ENCODE data around the gene DTHD1. TPM values are rescaled to one million over a fixed set of nuclear protein-coding genes. Genes with fewer than 3 reads are reported as not detected.

The DTHD1 gene
- total and polyA plus RNA-seq, 5 donors from 2014 or later, result 0.09 to 3.3 (median 0.24) TPM; not detected in 1

DNA sequence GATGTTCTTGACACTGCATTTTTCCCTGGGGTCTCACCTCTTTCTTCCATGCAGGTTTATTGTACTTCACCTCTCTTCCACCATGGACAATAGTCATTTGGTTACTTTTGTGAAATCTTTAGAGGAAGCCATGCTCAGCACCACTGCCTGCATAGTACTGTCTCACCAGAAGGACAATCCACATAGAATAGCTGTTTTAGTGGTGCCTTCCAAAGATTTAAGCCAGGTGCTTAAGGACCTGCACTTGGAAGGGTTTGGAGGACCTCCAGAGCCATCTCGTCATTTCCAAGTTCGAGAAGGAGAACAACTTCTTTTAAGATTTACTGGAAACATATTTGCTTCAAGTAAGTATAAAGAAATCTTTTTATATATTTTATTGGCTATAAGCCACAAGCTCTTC is 26.7 kb downstream of the DTHD1 start:
- Histone ChIP-seq H3K4me3 (ENCODE audit: low read depth, low read length) (no peak overlapping the region), H3K27ac (ENCODE audit: insufficient read depth, low read length, poor library complexity, severe bottlenecking) (no peak overlapping the region), H3K4me1 (ENCODE audit: control insufficient read depth, insufficient read depth, low read length, poor library complexity, severe bottlenecking) (peaks cover 13% of the 10 kb centered on the region), H3K9me3 (ENCODE audit: control insufficient read depth in 2 of 2, low read length in 2 of 2) (no peaks in the 10 kb centered on the region), H3K36me3 (ENCODE audit: control insufficient read depth, insufficient read depth, low read length) (no peaks in the 10 kb centered on the region), H3K27me3 (ENCODE audit: control insufficient read depth, insufficient read depth, low read length) (no peaks in the 10 kb centered on the region)
- ATAC-seq (ENCODE audit: low read depth in 2 of 2) (no peak), DNase-seq (no peak)
- no peaks in the 10 kb centered on the region for H3K36me3 Mint-ChIP-seq
- peaks cover 0 to 3% (median 1%) of the 10 kb centered on the region in 7 donors for H3K9me3 Mint-ChIP-seq
- no peak overlapping the region for H3K27ac Mint-ChIP-seq
- no peak overlapping the region for H3K4me3 Mint-ChIP-seq
- peaks cover 5% of the 10 kb centered on the region for H3K27me3 Mint-ChIP-seq
- H3K4me1 Mint-ChIP-seq, result peaks cover 5 to 17% (median 14%) of the 10 kb centered on the region in 4 donors

- peaks cover 0 to 17% (median 14%) of the 10 kb centered on the region in 4 donors for H3K4me1 Mint-ChIP-seq
- peaks cover 0 to 7% (median 0%) of the 10 kb centered on the region in 7 donors for H3K9me3 Mint-ChIP-seq
- Histone ChIP-seq H3K9me3 (ENCODE audit: control insufficient read depth in 2 of 2, low read length in 2 of 2) (no peaks in the 10 kb centered on the region), H3K27me3 (ENCODE audit: control insufficient read depth, insufficient read depth, low read length) (no peaks in the 10 kb centered on the region), H3K36me3 (ENCODE audit: control insufficient read depth, insufficient read depth, low read length) (no peaks in the 10 kb centered on the region), H3K27ac (ENCODE audit: insufficient read depth, low read length, poor library complexity, severe bottlenecking) (no peak overlapping the region), H3K4me1 (ENCODE audit: control insufficient read depth, insufficient read depth, low read length, poor library complexity, severe bottlenecking) (peaks cover 13% of the 10 kb centered on the region), H3K4me3 (ENCODE audit: low read depth, low read length) (peak overlapping the region; percentile 56)
- H3K27me3 Mint-ChIP-seq, result peaks cover 5% of the 10 kb centered on the region
- no peak overlapping the region for H3K27ac Mint-ChIP-seq
- H3K36me3 Mint-ChIP-seq, result no peaks in the 10 kb centered on the region
- ATAC-seq (ENCODE audit: low read depth in 2 of 2), result no peak
- no peak for DNase-seq
- H3K4me3 Mint-ChIP-seq, result peak overlapping the region in 1 of 4 donors; percentile 33
These were observed 28.8 kb downstream of the DTHD1 start for GRCh38 chr4:36310216-36310615.

- Histone ChIP-seq H3K9me3 (ENCODE audit: control insufficient read depth in 2 of 2, low read length in 2 of 2) (no peaks in the 10 kb centered on the region), H3K4me1 (ENCODE audit: control insufficient read depth, insufficient read depth, low read length, poor library complexity, severe bottlenecking) (peaks cover 13% of the 10 kb centered on the region), H3K27me3 (ENCODE audit: control insufficient read depth, insufficient read depth, low read length) (no peaks in the 10 kb centered on the region), H3K4me3 (ENCODE audit: low read depth, low read length) (peak overlapping the region; percentile 56), H3K36me3 (ENCODE audit: control insufficient read depth, insufficient read depth, low read length) (no peaks in the 10 kb centered on the region), H3K27ac (ENCODE audit: insufficient read depth, low read length, poor library complexity, severe bottlenecking) (no peak overlapping the region)
- peak in 1 of 3 donors; percentile 53 for DNase-seq
- H3K36me3 Mint-ChIP-seq, result no peaks in the 10 kb centered on the region
- H3K27me3 Mint-ChIP-seq, result peaks cover 5% of the 10 kb centered on the region
- H3K4me1 Mint-ChIP-seq, result peaks cover 0 to 17% (median 14%) of the 10 kb centered on the region in 4 donors
- no peak overlapping the region for H3K27ac Mint-ChIP-seq
- H3K4me3 Mint-ChIP-seq, result peak overlapping the region in 2 of 4 donors; percentile 44 to 56
- H3K9me3 Mint-ChIP-seq, result peaks cover 0 to 7% (median 0%) of the 10 kb centered on the region in 7 donors
- peak; percentile 37 to 39 for ATAC-seq (ENCODE audit: low read depth in 2 of 2)
These were observed 29.4 kb downstream of the DTHD1 start for GRCh38 chr4:36310793-36311192.

DNA sequence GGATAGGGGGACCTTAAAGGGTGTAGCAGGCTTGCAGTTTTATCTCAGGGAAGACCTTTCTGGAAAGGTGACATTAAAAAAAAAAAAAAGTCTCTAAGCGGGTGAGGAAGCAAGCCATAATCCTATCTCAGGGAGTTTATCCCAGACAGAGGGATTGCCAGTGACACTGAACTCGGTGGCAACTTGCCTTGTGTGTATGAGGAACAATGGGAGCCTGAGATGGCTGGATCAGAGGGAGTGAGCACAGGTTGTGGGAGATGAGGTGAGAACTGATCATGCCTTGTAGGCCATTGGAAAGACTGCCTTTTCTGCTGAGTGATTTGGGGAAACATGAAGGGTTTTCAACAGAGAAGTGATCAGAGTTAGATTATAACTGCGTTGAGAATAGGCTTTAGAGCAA is 31.1 kb downstream of the DTHD1 start:
- no peak overlapping the region for H3K27ac Mint-ChIP-seq
- Histone ChIP-seq H3K27me3 (ENCODE audit: control insufficient read depth, insufficient read depth, low read length) (no peaks in the 10 kb centered on the region), H3K36me3 (ENCODE audit: control insufficient read depth, insufficient read depth, low read length) (no peaks in the 10 kb centered on the region), H3K4me1 (ENCODE audit: control insufficient read depth, insufficient read depth, low read length, poor library complexity, severe bottlenecking) (peaks cover 13% of the 10 kb centered on the region), H3K9me3 (ENCODE audit: control insufficient read depth in 2 of 2, low read length in 2 of 2) (no peaks in the 10 kb centered on the region), H3K27ac (ENCODE audit: insufficient read depth, low read length, poor library complexity, severe bottlenecking) (no peak overlapping the region), H3K4me3 (ENCODE audit: low read depth, low read length) (no peak overlapping the region)
- no peak overlapping the region for H3K4me3 Mint-ChIP-seq
- ATAC-seq (ENCODE audit: low read depth in 2 of 2) (no peak), DNase-seq (no peak)
- peaks cover 0 to 17% (median 14%) of the 10 kb centered on the region in 4 donors for H3K4me1 Mint-ChIP-seq
- peaks cover 5% of the 10 kb centered on the region for H3K27me3 Mint-ChIP-seq
- peaks cover 0 to 7% (median 0%) of the 10 kb centered on the region in 7 donors for H3K9me3 Mint-ChIP-seq
- H3K36me3 Mint-ChIP-seq, result no peaks in the 10 kb centered on the region

DNA sequence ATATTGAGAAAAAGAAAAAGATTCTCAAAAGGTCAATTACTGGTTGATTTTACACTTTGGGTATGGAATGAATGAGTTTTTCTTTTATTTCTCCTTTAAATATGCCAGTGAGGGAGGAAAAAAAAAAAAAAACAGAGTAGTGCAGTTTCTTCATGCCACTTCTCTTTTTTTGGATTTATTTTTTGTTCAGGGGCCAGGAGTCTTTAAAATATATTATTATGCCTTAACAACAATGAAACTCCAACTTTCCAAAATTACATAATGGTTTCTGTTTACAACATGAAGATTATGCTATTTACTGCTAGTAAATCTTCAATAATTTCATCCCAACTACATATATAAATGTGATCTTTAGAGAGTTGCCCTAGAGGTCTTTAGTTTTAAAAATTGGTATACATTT is 31.9 kb downstream of the DTHD1 start:
- Mint-ChIP-seq H3K36me3 (no peaks in the 10 kb centered on the region), H3K4me1 (peaks cover 0 to 21% (median 14%) of the 10 kb centered on the region in 4 donors), H3K27me3 (peaks cover 5% of the 10 kb centered on the region), H3K9me3 (peaks cover 0 to 4% (median 0%) of the 10 kb centered on the region in 7 donors), H3K4me3 (peak overlapping the region in 1 of 4 donors; percentile 66), H3K27ac (no peak overlapping the region)
- Histone ChIP-seq H3K4me3 (ENCODE audit: low read depth, low read length) (no peak overlapping the region), H3K27me3 (ENCODE audit: control insufficient read depth, insufficient read depth, low read length) (no peaks in the 10 kb centered on the region), H3K9me3 (ENCODE audit: control insufficient read depth in 2 of 2, low read length in 2 of 2) (no peaks in the 10 kb centered on the region), H3K4me1 (ENCODE audit: control insufficient read depth, insufficient read depth, low read length, poor library complexity, severe bottlenecking) (peaks cover 13% of the 10 kb centered on the region), H3K36me3 (ENCODE audit: control insufficient read depth, insufficient read depth, low read length) (no peaks in the 10 kb centered on the region), H3K27ac (ENCODE audit: insufficient read depth, low read length, poor library complexity, severe bottlenecking) (no peak overlapping the region)
- no peak for DNase-seq
- ATAC-seq (ENCODE audit: low read depth in 2 of 2), result no peak

DNA sequence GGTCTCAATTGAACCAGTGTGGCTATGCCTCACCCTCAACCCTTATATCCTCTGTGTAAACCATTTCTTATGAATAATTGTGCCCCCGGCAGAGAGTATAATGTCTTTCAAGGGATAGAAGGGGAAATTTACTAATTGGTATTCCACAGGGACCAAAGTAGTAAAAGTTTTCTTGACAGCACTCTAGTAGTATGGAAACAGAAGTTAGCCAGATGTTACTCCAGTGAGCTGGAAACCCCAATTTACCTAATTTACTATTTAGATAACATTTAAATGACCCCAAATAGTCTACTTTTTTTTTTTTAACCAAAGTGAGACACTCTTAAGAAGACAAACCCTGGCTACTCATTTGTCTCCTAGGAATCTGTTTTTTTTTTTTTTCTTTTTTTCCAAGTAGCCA is 32.3 kb downstream of the DTHD1 start:
- DNase-seq, result no peak
- no peak overlapping the region for H3K4me3 ChIP-seq (ENCODE audit: low read depth, low read length)
- Mint-ChIP-seq H3K36me3 (no peaks in the 10 kb centered on the region), H3K4me3 (peak overlapping the region in 1 of 4 donors; percentile 66), H3K27me3 (peaks cover 5% of the 10 kb centered on the region), H3K4me1 (peaks cover 0 to 21% (median 14%) of the 10 kb centered on the region in 4 donors), H3K27ac (no peak overlapping the region), H3K9me3 (peaks cover 0 to 4% (median 0%) of the 10 kb centered on the region in 7 donors)
- no peaks in the 10 kb centered on the region for H3K9me3 ChIP-seq (ENCODE audit: control insufficient read depth in 2 of 2, low read length in 2 of 2)
- no peak for ATAC-seq (ENCODE audit: low read depth in 2 of 2)
- peaks cover 13% of the 10 kb centered on the region for H3K4me1 ChIP-seq (ENCODE audit: control insufficient read depth, insufficient read depth, low read length, poor library complexity, severe bottlenecking)
- H3K27ac ChIP-seq (ENCODE audit: insufficient read depth, low read length, poor library complexity, severe bottlenecking), result no peak overlapping the region
- H3K36me3 ChIP-seq (ENCODE audit: control insufficient read depth, insufficient read depth, low read length), result no peaks in the 10 kb centered on the region
- no peaks in the 10 kb centered on the region for H3K27me3 ChIP-seq (ENCODE audit: control insufficient read depth, insufficient read depth, low read length)

DNA sequence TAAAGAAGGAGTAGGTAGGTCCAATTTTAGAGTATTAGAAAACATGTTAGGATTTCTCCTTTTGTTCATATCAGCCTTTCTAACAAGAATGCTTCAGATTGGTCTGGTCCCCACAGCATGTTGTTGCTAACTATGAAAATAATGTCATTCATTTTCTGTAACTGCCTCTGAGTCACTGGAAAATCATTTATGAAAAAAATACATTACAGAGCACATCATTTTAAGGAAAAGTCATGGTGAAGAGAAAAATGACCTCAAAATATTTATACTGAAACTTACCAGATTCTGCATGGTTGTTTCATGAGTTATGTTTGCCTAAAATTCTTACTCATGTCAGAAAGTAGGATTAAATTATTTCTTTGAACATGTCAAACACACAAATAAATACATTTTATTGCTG is 35.2 kb downstream of the DTHD1 start:
- no peak overlapping the region for H3K4me3 Mint-ChIP-seq

GRCh38 chr4:36317721-36318120 is 36.3 kb downstream of the DTHD1 start:
- Mint-ChIP-seq H3K36me3 (no peaks in the 10 kb centered on the region), H3K9me3 (peaks cover 0 to 4% (median 0%) of the 10 kb centered on the region in 7 donors), H3K4me3 (no peak overlapping the region), H3K27me3 (peaks cover 5% of the 10 kb centered on the region), H3K27ac (no peak overlapping the region), H3K4me1 (peaks cover 0 to 11% (median 5%) of the 10 kb centered on the region in 4 donors)
- Histone ChIP-seq H3K4me1 (ENCODE audit: control insufficient read depth, insufficient read depth, low read length, poor library complexity, severe bottlenecking) (no peaks in the 10 kb centered on the region), H3K9me3 (ENCODE audit: control insufficient read depth in 2 of 2, low read length in 2 of 2) (no peaks in the 10 kb centered on the region), H3K27me3 (ENCODE audit: control insufficient read depth, insufficient read depth, low read length) (no peaks in the 10 kb centered on the region), H3K36me3 (ENCODE audit: control insufficient read depth, insufficient read depth, low read length) (no peaks in the 10 kb centered on the region), H3K27ac (ENCODE audit: insufficient read depth, low read length, poor library complexity, severe bottlenecking) (no peak overlapping the region), H3K4me3 (ENCODE audit: low read depth, low read length) (no peak overlapping the region)
- DNase-seq (no peak), ATAC-seq (ENCODE audit: low read depth in 2 of 2) (no peak)

More for the DNA sequence above, 35.2 kb downstream of the DTHD1 start:
- Histone ChIP-seq H3K9me3 (ENCODE audit: control insufficient read depth in 2 of 2, low read length in 2 of 2) (no peaks in the 10 kb centered on the region), H3K27ac (ENCODE audit: insufficient read depth, low read length, poor library complexity, severe bottlenecking) (no peak overlapping the region), H3K27me3 (ENCODE audit: control insufficient read depth, insufficient read depth, low read length) (no peaks in the 10 kb centered on the region), H3K4me1 (ENCODE audit: control insufficient read depth, insufficient read depth, low read length, poor library complexity, severe bottlenecking) (no peaks in the 10 kb centered on the region), H3K36me3 (ENCODE audit: control insufficient read depth, insufficient read depth, low read length) (no peaks in the 10 kb centered on the region), H3K4me3 (ENCODE audit: low read depth, low read length) (no peak overlapping the region)
- H3K4me1 Mint-ChIP-seq, result peaks cover 0 to 4% (median 2%) of the 10 kb centered on the region in 4 donors
- H3K27ac Mint-ChIP-seq, result no peak overlapping the region
- ATAC-seq (ENCODE audit: low read depth in 2 of 2), result no peak
- H3K9me3 Mint-ChIP-seq, result peaks cover 0 to 4% (median 0%) of the 10 kb centered on the region in 7 donors
- no peak for DNase-seq
- H3K27me3 Mint-ChIP-seq, result peaks cover 5% of the 10 kb centered on the region
- H3K36me3 Mint-ChIP-seq, result no peaks in the 10 kb centered on the region
